ENCODE data around the gene SNORC. TPM values are rescaled to one million over a fixed set of nuclear protein-coding genes. Genes with fewer than 3 reads are reported as not detected.

SNORC gene
- total RNA-seq, 4 donors from 2014 or later: 0.54 to 11.6 (median 2.2) TPM; not detected in 1

- H3K4me1 ChIP-seq: no peaks in the 10 kb centered on the region
- no peak for ATAC-seq
- peaks cover 54% of the 10 kb centered on the region for H3K27me3 ChIP-seq
- H3K27ac ChIP-seq: no peak overlapping the region
- H3K9me3 ChIP-seq: no peaks in the 10 kb centered on the region
- TF ChIP-seq EP300 (IDR thresholded peaks at IDR 0.05): no peak
- no peak for TF ChIP-seq CTCF (IDR thresholded peaks at IDR 0.05)
- TF ChIP-seq POLR2AphosphoS5 (IDR thresholded peaks at IDR 0.05): no peak
- TF ChIP-seq POLR2A (IDR thresholded peaks at IDR 0.05): no peak
- H3K36me3 ChIP-seq: no peaks in the 10 kb centered on the region
- no peak overlapping the region for H3K4me3 ChIP-seq
- WGBS, 2 donors (ENCODE audit: low coverage in 1 of 2): 80 to 94% methylated on average over 2 to 11 of the region's 19 CpGs
These were observed 24.7 kb downstream of the SNORC start for GRCh38 chr2:232894746-232895145.

- TF ChIP-seq POLR2A (IDR thresholded peaks at IDR 0.05) (no peak), CTCF (IDR thresholded peaks at IDR 0.05) (no peak), POLR2AphosphoS5 (IDR thresholded peaks at IDR 0.05) (no peak), EP300 (IDR thresholded peaks at IDR 0.05) (no peak)
- H3K27ac ChIP-seq: no peak overlapping the region
- no peaks in the 10 kb centered on the region for H3K9me3 ChIP-seq
- ATAC-seq: no peak
- H3K27me3 ChIP-seq: peaks cover 45% of the 10 kb centered on the region
- H3K4me1 ChIP-seq: no peaks in the 10 kb centered on the region
- no peaks in the 10 kb centered on the region for H3K36me3 ChIP-seq
- no peak overlapping the region for H3K4me3 ChIP-seq
These were observed 26.0 kb downstream of the SNORC start for GRCh38 chr2:232896111-232896510.

- Histone ChIP-seq H3K27ac (no peak overlapping the region), H3K9me3 (no peaks in the 10 kb centered on the region), H3K27me3 (peaks cover 45% of the 10 kb centered on the region), H3K4me1 (no peaks in the 10 kb centered on the region), H3K36me3 (no peaks in the 10 kb centered on the region), H3K4me3 (no peak overlapping the region)
- no peak for TF ChIP-seq CTCF (IDR thresholded peaks at IDR 0.05)
- no peak for TF ChIP-seq EP300 (IDR thresholded peaks at IDR 0.05)
- TF ChIP-seq POLR2A (IDR thresholded peaks at IDR 0.05): no peak
- TF ChIP-seq POLR2AphosphoS5 (IDR thresholded peaks at IDR 0.05): no peak
- 93 to 100% methylated on average over 1 to 3 of the region's 9 CpGs for WGBS, 2 donors (ENCODE audit: low coverage in 1 of 2)
- ATAC-seq: no peak
These were observed 26.9 kb downstream of the SNORC start for GRCh38 chr2:232896720-232897597.

GRCh38 chr2:232897598-232898408 lies 27.7 kb downstream of the SNORC start:
- Histone ChIP-seq H3K27ac (no peak overlapping the region), H3K27me3 (peaks cover 45% of the 10 kb centered on the region), H3K4me3 (no peak overlapping the region), H3K9me3 (no peaks in the 10 kb centered on the region), H3K4me1 (no peaks in the 10 kb centered on the region), H3K36me3 (no peaks in the 10 kb centered on the region)
- 67 to 94% methylated on average over 1 to 8 of the region's 24 CpGs for WGBS, 2 donors (ENCODE audit: low coverage in 1 of 2)
- TF ChIP-seq CTCF (IDR thresholded peaks at IDR 0.05) (no peak), EP300 (IDR thresholded peaks at IDR 0.05) (no peak), POLR2A (IDR thresholded peaks at IDR 0.05) (no peak)
- no peak for ATAC-seq
